HEK293T (cell line): ENCODE measurements around the gene TBL1X.

Experiments used
- CTCF ChIA-PET: fragments of 350-600 bp; formaldehyde crosslinking; extraction: SDS; loops from one replicate; lab custom pipeline; 2021; ENCODE audit warnings: antibody characterized with exemption, inconsistent platforms; lab: Yijun Ruan, JAX
- POLR2A ChIA-PET: fragments of 350-600 bp; formaldehyde crosslinking; extraction: SDS; loops from one replicate; lab custom pipeline; 2020; ENCODE audit warnings: antibody characterized with exemption, inconsistent platforms; lab: Yijun Ruan, JAX
- DNase-seq: peaks from one replicate; pipeline ENCODE4 v3.0.0; 2012; ENCODE audit warnings: mixed read lengths; ENCODE audit errors: extremely low spot score
- ARNT ChIP-seq: fragments of 450-650 bp; IDR thresholded peaks from 2 replicates; pipeline ENCODE4 v1.6.1; 2017; ENCODE audit warnings: mild to moderate bottlenecking
- BHLHE40 ChIP-seq: fragments of 450-650 bp; IDR thresholded peaks from 2 replicates; pipeline ENCODE4 v1.6.1; 2016; ENCODE audit warnings: mild to moderate bottlenecking, moderate library complexity, borderline replicate concordance
- CTBP1 ChIP-seq: fragments of 450-650 bp; IDR thresholded peaks from 2 replicates; pipeline ENCODE4 v1.6.1; 2016; ENCODE audit warnings: borderline replicate concordance
- ELF4 ChIP-seq: fragments of 450-650 bp; IDR thresholded peaks from 2 replicates; pipeline ENCODE4 v1.6.1; 2017; ENCODE audit warnings: antibody characterized with exemption
- FOXA1 ChIP-seq: fragments of 450-650 bp; IDR thresholded peaks from 2 replicates; pipeline ENCODE4 v1.6.1; 2016; ENCODE audit warnings: mild to moderate bottlenecking
- FOXK2 ChIP-seq: fragments of 450-650 bp; IDR thresholded peaks from 2 replicates; pipeline ENCODE4 v1.6.1; 2016; ENCODE audit warnings: mild to moderate bottlenecking
- FOXM1 ChIP-seq: fragments of 450-650 bp; IDR thresholded peaks from 2 replicates; pipeline ENCODE4 v1.6.1; 2017; ENCODE audit warnings: mild to moderate bottlenecking, borderline replicate concordance
- HDGF ChIP-seq: fragments of 450-650 bp; IDR thresholded peaks from 2 replicates; pipeline ENCODE4 v1.6.1; 2017; ENCODE audit warnings: antibody characterized with exemption, borderline replicate concordance
- L3MBTL2 ChIP-seq: fragments of 450-650 bp; conservative IDR thresholded peaks from 2 replicates; pipeline ENCODE4 v1.6.1; 2016; ENCODE audit warnings: mild to moderate bottlenecking
- LEF1 ChIP-seq: fragments of 450-650 bp; IDR thresholded peaks from 2 replicates; pipeline ENCODE4 v1.6.1; 2017; ENCODE audit warnings: mild to moderate bottlenecking, borderline replicate concordance
- NFRKB ChIP-seq: fragments of 450-650 bp; IDR thresholded peaks from 2 replicates; pipeline ENCODE4 v1.6.1; 2016; ENCODE audit warnings: mild to moderate bottlenecking, moderate library complexity
- PKNOX1 ChIP-seq: fragments of 450-650 bp; IDR thresholded peaks from 2 replicates; pipeline ENCODE4 v1.6.1; 2016
- SP1 ChIP-seq: fragments of 450-650 bp; IDR thresholded peaks from 2 replicates; pipeline ENCODE4 v1.6.1; 2017
- SUZ12 ChIP-seq: fragments of 450-650 bp; IDR thresholded peaks from 2 replicates; pipeline ENCODE4 v1.6.1; 2016; ENCODE audit warnings: mild to moderate bottlenecking
- TARDBP ChIP-seq: fragments of 450-650 bp; IDR thresholded peaks from 2 replicates; pipeline ENCODE4 v1.6.1; 2016
- ZNF384 ChIP-seq: fragments of 450-650 bp; IDR thresholded peaks from 2 replicates; pipeline ENCODE4 v1.6.1; 2016

Gene TBL1X

GRCh38 chrX:9656871-9657270 is 192.0 kb downstream of the TBL1X start:
- TF ChIP-seq SP1 (no peak), HDGF (no peak), ELF4 (no peak), NFRKB (no peak), FOXM1 (no peak), FOXA1 (no peak), BHLHE40 (no peak), ARNT (no peak), ZNF384 (no peak), SUZ12 (no peak), CTBP1 (no peak), LEF1 (no peak), FOXK2 (no peak), PKNOX1 (no peak), TARDBP (no peak), L3MBTL2 (no peak)
- CTCF ChIA-PET: no interaction called here
- no peak for DNase-seq
- POLR2A ChIA-PET: no interaction called here

DNA sequence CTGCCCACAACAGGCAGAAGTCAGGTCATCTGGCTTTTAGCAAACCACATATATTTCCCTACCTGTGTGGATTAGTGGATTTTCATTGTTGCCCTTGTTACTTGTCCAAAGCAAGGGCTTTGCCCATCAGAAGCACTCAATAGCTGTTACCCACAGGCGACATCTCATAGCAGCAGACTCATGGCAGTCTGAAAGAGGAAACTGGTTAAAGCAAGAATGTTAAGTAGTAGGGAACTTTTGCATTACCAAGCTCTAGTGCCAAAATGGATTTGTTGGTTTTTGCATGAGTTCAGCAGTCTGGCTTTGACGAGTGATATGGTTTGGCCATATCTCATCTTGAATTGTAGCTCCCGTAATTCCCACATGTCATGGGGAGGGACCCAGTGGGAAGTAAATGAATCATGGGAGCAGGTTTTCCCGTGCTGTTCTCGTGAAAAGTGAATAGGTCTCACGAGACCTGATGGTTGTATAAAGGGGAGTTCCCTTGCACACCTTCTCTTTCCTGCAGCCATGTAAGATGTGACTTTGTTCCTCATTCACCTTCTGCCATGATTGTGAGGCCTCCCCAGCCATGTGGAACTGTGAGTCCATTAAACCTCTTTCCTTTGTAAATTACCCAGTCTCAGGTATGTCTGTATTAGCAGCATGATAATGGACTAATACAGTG is 192.9 kb downstream of the TBL1X start:
- CTCF ChIA-PET: no interaction called here
- DNase-seq: no peak
- no peak for TF ChIP-seq FOXK2
- no peak for TF ChIP-seq FOXM1
- no peak for TF ChIP-seq L3MBTL2
- no peak for TF ChIP-seq PKNOX1
- no peak for TF ChIP-seq NFRKB
- TF ChIP-seq CTBP1: no peak
- no peak for TF ChIP-seq HDGF
- TF ChIP-seq ARNT: no peak
- TF ChIP-seq TARDBP: no peak
- no peak for TF ChIP-seq LEF1
- TF ChIP-seq SUZ12: no peak
- TF ChIP-seq BHLHE40: no peak
- no peak for TF ChIP-seq ZNF384
- no peak for TF ChIP-seq FOXA1
- POLR2A ChIA-PET: no interaction called here

- no peak for TF ChIP-seq HDGF
- CTCF ChIA-PET: no interaction called here
- POLR2A ChIA-PET: no interaction called here
- no peak for DNase-seq
These were observed 193.6 kb downstream of the TBL1X start for GRCh38 chrX:9658409-9658808.

- no peak for DNase-seq
- ChIA-PET POLR2A (no interaction called here), CTCF (no interaction called here)
- TF ChIP-seq CTBP1: no peak
- TF ChIP-seq BHLHE40: no peak
- no peak for TF ChIP-seq FOXA1
- TF ChIP-seq L3MBTL2: no peak
- TF ChIP-seq ARNT: no peak
- TF ChIP-seq LEF1: no peak
- no peak for TF ChIP-seq HDGF
- TF ChIP-seq NFRKB: no peak
- TF ChIP-seq FOXM1: no peak
- no peak for TF ChIP-seq SP1
- no peak for TF ChIP-seq ZNF384
These were observed 194.8 kb downstream of the TBL1X start for GRCh38 chrX:9659571-9660195.

DNA sequence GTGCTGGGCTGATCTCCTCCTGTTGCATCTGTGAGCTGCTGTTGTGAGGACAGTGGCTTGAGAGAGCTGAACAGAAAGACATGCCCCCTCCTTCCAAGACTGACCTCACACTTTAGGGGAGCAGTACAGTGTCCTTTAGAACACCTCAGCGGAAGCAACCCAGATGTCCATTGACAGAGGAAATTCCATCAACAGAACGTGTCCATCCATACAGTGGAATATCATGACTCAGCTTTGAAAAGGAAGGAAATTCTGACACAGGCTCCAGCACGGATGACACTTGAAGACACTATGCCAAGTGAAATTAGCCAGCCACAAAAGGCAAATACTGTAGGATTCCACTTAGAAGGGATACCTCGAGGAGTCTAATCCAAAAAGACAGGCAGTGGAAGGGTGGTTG is 197.3 kb downstream of the TBL1X start:
- CTCF ChIA-PET: no interaction called here

GRCh38 chrX:9663216-9663615 is 198.4 kb downstream of the TBL1X start:
- TF ChIP-seq FOXM1 (no peak), FOXA1 (no peak), FOXK2 (no peak), ARNT (no peak), PKNOX1 (no peak), SUZ12 (no peak), LEF1 (no peak), SP1 (no peak), ELF4 (no peak), ZNF384 (no peak), NFRKB (no peak), BHLHE40 (no peak), L3MBTL2 (no peak)
- CTCF ChIA-PET: no interaction called here
- DNase-seq: no peak
- POLR2A ChIA-PET: no interaction called here

More for the DNA sequence above, 197.3 kb downstream of the TBL1X start:
- no peak for TF ChIP-seq BHLHE40
- TF ChIP-seq NFRKB: no peak
- TF ChIP-seq TARDBP: no peak
- no peak for DNase-seq
- POLR2A ChIA-PET: no interaction called here
